SU-DHL-6 (cell line): ENCODE results near the gene FOXA2.

ENCODE experiments used
- H2AFZ ChIP-seq: fragments of 200-600 bp; sonication (generic); 2 replicates; pipeline ENCODE4 v1.6.1; 2014; ENCODE audit warnings: low read depth, mild to moderate bottlenecking, moderate library complexity, mixed read lengths, antibody characterized with exemption, low read length; ENCODE audit not compliant: severe bottlenecking
- H3F3A ChIP-seq: fragments of 200-600 bp; shearing (Covaris generic); 2 replicates; pipeline ENCODE4 v1.6.0; 2016; ENCODE audit warnings: antibody characterized with exemption, mild to moderate bottlenecking; ENCODE audit not compliant: insufficient read depth
- H3K27ac ChIP-seq: fragments of 200-600 bp; sonication (generic); 2 replicates; pipeline ENCODE4 v1.5.1; 2016; ENCODE audit warnings: low read depth, mild to moderate bottlenecking, low read length, moderate library complexity, mixed read lengths
- H3K27me3 ChIP-seq: fragments of 200-600 bp; sonication (generic), shearing (Covaris generic); 2 replicates; pipeline ENCODE4 v1.6.0; 2014; ENCODE audit warnings: mild to moderate bottlenecking, low read length
- H3K36me3 ChIP-seq: fragments of 200-600 bp; sonication (generic); 2 replicates; pipeline ENCODE4 v1.6.1; 2014; ENCODE audit warnings: mild to moderate bottlenecking, low read length, mixed read lengths
- H3K4me2 ChIP-seq: fragments of 300-600, 200-600 bp; shearing (Covaris generic), sonication (generic); 2 replicates; pipeline ENCODE4 v1.6.0; 2014; ENCODE audit warnings: low read length, low read depth, mild to moderate bottlenecking; ENCODE audit not compliant: poor library complexity, severe bottlenecking
- H3K4me3 ChIP-seq: fragments of 200-600 bp; sonication (generic); 2 replicates; pipeline ENCODE4 v1.5.1; 2014; ENCODE audit warnings: antibody characterized with exemption, low read length, mild to moderate bottlenecking, mixed read lengths; ENCODE audit not compliant: insufficient read depth, poor library complexity, severe bottlenecking
- H3K79me2 ChIP-seq: fragments of 200-600 bp; sonication (generic); 2 replicates; pipeline ENCODE4 v1.6.1; 2014; ENCODE audit warnings: mild to moderate bottlenecking, low read length, moderate library complexity; ENCODE audit not compliant: insufficient read depth
- H3K9ac ChIP-seq: fragments of 200-600 bp; sonication (generic); 2 replicates; pipeline ENCODE4 v1.7.0; 2014; ENCODE audit warnings: mild to moderate bottlenecking, low read length
- H3K9me2 ChIP-seq: fragments of 200-600 bp; sonication (generic); replicated peaks from 2 replicates; pipeline ENCODE4 v1.6.1; 2014; ENCODE audit warnings: low read length; ENCODE audit not compliant: insufficient read depth
- H3K9me3 ChIP-seq: fragments of 200-600 bp; sonication (generic); 2 replicates; pipeline ENCODE4 v1.6.1; 2014; ENCODE audit warnings: low read length, mixed read lengths; ENCODE audit not compliant: insufficient read depth
- H4K20me1 ChIP-seq: fragments of 200-600 bp; sonication (generic); 2 replicates; pipeline ENCODE4 v1.6.1; 2014; ENCODE audit warnings: low read depth, mild to moderate bottlenecking, antibody characterized with exemption, low read length, moderate library complexity, mixed read lengths
- EZH2phosphoT487 ChIP-seq: fragments of 200-600 bp; sonication (generic), shearing (Covaris generic); conservative IDR thresholded peaks from 2 replicates; pipeline ENCODE4 v1.6.1; 2018; ENCODE audit warnings: mild to moderate bottlenecking, antibody characterized with exemption, low read length, moderate library complexity, mixed read lengths
- TF ChIP-seq, protein P1 (sequence below): fragments of 200-600 bp; sonication (generic); IDR thresholded peaks from one replicate; pipeline ENCODE4 v1.5.1; 2017; ENCODE audit warnings: antibody characterized with exemption, mild to moderate bottlenecking, low read length, moderate library complexity; ENCODE audit not compliant: insufficient read depth, poor library complexity, severe bottlenecking

Gene FOXA2

GRCh38 chr20:22548040-22548439 lies 36.3 kb downstream of the FOXA2 start:
- Histone ChIP-seq H3K9ac (no peak overlapping the region), H3K4me2 (no peak overlapping the region), H4K20me1 (no peaks in the 10 kb centered on the region), H3K27ac (no peak overlapping the region), H3K79me2 (no peaks in the 10 kb centered on the region), H3K9me2 (no peaks in the 10 kb centered on the region), H3K36me3 (no peaks in the 10 kb centered on the region), H3K27me3 (no peaks in the 10 kb centered on the region), H3K4me3 (no peak overlapping the region), H2AFZ (no peak overlapping the region), H3F3A (no peaks in the 10 kb centered on the region), H3K9me3 (no peaks in the 10 kb centered on the region)
- no peak for TF ChIP-seq EZH2phosphoT487
- TF ChIP-seq, protein P1, sequence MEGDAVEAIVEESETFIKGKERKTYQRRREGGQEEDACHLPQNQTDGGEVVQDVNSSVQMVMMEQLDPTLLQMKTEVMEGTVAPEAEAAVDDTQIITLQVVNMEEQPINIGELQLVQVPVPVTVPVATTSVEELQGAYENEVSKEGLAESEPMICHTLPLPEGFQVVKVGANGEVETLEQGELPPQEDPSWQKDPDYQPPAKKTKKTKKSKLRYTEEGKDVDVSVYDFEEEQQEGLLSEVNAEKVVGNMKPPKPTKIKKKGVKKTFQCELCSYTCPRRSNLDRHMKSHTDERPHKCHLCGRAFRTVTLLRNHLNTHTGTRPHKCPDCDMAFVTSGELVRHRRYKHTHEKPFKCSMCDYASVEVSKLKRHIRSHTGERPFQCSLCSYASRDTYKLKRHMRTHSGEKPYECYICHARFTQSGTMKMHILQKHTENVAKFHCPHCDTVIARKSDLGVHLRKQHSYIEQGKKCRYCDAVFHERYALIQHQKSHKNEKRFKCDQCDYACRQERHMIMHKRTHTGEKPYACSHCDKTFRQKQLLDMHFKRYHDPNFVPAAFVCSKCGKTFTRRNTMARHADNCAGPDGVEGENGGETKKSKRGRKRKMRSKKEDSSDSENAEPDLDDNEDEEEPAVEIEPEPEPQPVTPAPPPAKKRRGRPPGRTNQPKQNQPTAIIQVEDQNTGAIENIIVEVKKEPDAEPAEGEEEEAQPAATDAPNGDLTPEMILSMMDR, result no peak

DNA sequence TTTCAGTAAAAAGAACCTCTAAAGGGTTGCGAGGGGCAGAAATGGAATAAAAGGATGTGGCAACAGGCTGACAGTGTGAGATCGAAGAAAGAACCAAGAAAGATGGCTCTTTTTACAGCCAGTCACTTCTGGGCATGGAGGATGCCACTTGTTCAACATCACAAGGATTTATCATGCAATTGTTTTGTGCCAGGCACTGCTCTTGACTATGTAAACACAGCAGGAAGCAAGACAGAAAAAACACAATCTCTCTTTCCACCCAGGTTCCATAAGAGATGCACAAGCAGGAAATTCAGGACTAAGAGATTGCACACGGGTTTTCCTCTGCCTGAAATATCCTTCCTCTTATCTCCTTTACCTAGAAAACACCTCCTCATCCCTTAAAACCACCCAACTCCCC lies 38.0 kb downstream of the FOXA2 start:
- TF ChIP-seq, protein P1, result no peak
- no peak for TF ChIP-seq EZH2phosphoT487
- no peaks in the 10 kb centered on the region for H3K36me3 ChIP-seq
- no peaks in the 10 kb centered on the region for H3K9me3 ChIP-seq
- H3K27ac ChIP-seq, result no peak overlapping the region
- no peaks in the 10 kb centered on the region for H4K20me1 ChIP-seq
- no peaks in the 10 kb centered on the region for H3K27me3 ChIP-seq
- H3K9me2 ChIP-seq, result no peaks in the 10 kb centered on the region
- no peaks in the 10 kb centered on the region for H3K79me2 ChIP-seq
- H3K9ac ChIP-seq, result no peak overlapping the region
- H3F3A ChIP-seq, result no peaks in the 10 kb centered on the region
- no peak overlapping the region for H3K4me2 ChIP-seq
- H2AFZ ChIP-seq, result no peak overlapping the region
- no peak overlapping the region for H3K4me3 ChIP-seq

GRCh38 chr20:22545045-22545444 lies 39.3 kb downstream of the FOXA2 start:
- Histone ChIP-seq H2AFZ (no peak overlapping the region), H3K79me2 (no peaks in the 10 kb centered on the region), H3K27ac (no peak overlapping the region), H3F3A (no peaks in the 10 kb centered on the region), H3K4me3 (no peak overlapping the region), H3K9ac (no peak overlapping the region), H4K20me1 (no peaks in the 10 kb centered on the region), H3K9me3 (no peaks in the 10 kb centered on the region), H3K4me2 (no peak overlapping the region), H3K9me2 (no peaks in the 10 kb centered on the region), H3K27me3 (no peaks in the 10 kb centered on the region), H3K36me3 (no peaks in the 10 kb centered on the region)
- no peak for TF ChIP-seq EZH2phosphoT487
- TF ChIP-seq, protein P1, result no peak

- Histone ChIP-seq H3K9ac (no peak overlapping the region), H3K27me3 (no peaks in the 10 kb centered on the region), H3K36me3 (no peaks in the 10 kb centered on the region), H3K79me2 (no peaks in the 10 kb centered on the region), H3K4me3 (no peak overlapping the region), H3K27ac (no peak overlapping the region), H3F3A (no peaks in the 10 kb centered on the region), H2AFZ (no peak overlapping the region), H3K9me2 (no peaks in the 10 kb centered on the region), H4K20me1 (no peaks in the 10 kb centered on the region), H3K4me2 (no peak overlapping the region), H3K9me3 (no peaks in the 10 kb centered on the region)
- TF ChIP-seq, protein P1, result no peak
- TF ChIP-seq EZH2phosphoT487, result no peak
These were observed 39.9 kb downstream of the FOXA2 start for GRCh38 chr20:22544462-22544861.
